Gastrocnemius medialis (tissue), 4 donors: ENCODE data around the gene MYL6B. TPM values are rescaled to one million over a fixed set of nuclear protein-coding genes. Genes with fewer than 3 reads are reported as not detected.

Experiments
- ATAC-seq, 2 donors: fragments of 150-250 bp; one replicate each; pipeline ENCODE4 v1.9.1; 2016
- DNase-seq, 2 donors: peaks; one replicate each; pipeline ENCODE4 v3.0.0-alpha.2; 2019
- H3K27ac ChIP-seq, 4 donors: fragments of 200-600 bp; sonication (generic); 1 replicate in 1 of 4; 2 replicates in 3 of 4; pipeline ENCODE4 v1.5.1; 2016 to 2018; ENCODE audit warnings: mild to moderate bottlenecking in 2 of 4, moderate library complexity in 1 of 4
- H3K27me3 ChIP-seq, 3 donors: fragments of 200-600 bp; sonication (generic) in 2 of 3; 1 replicate in 1 of 3; 2 replicates in 2 of 3; pipeline versions ENCODE4 v1.5.1 to v1.6.0; 2016 to 2019; ENCODE audit warnings: mild to moderate bottlenecking in 1 of 3, moderate library complexity in 1 of 3
- H3K36me3 ChIP-seq, 2 donors: fragments of 200-600 bp; sonication (generic) in 1 of 2; one replicate each; pipeline ENCODE4 v1.5.1; 2017 to 2018
- H3K4me1 ChIP-seq, 2 donors: fragments of 200-600 bp; sonication (generic) in 1 of 2; one replicate each; pipeline ENCODE4 v1.5.1; 2016 to 2017; ENCODE audit warnings: mild to moderate bottlenecking in 2 of 2
- H3K4me3 ChIP-seq, 4 donors: fragments of 200-600 bp; sonication (generic) in 3 of 4; 1 replicate in 1 of 4; 2 replicates in 3 of 4; pipeline ENCODE4 v1.5.1; 2016 to 2019; ENCODE audit warnings: mild to moderate bottlenecking in 2 of 4
- H3K9me3 ChIP-seq, 3 donors: fragments of 200-600 bp; sonication (generic) in 2 of 3; 1 replicate in 1 of 3; 2 replicates in 2 of 3; pipeline ENCODE4 v1.5.1; 2016 to 2019
- POLR2A ChIP-seq, 2 donors: fragments of 450-650 bp; IDR thresholded peaks; one replicate each; pipeline ENCODE4 v1.6.1; 2017; ENCODE audit warnings: antibody characterized with exemption in 2 of 2, mild to moderate bottlenecking in 2 of 2, moderate library complexity in 2 of 2
- in situ Hi-C, 4 donors: fragments of 200-750 bp; cut with MboI; loops; one replicate each; pipeline versions ENCODE4 v1.15.0 to v1.8.0; 2017; ENCODE audit warnings: low sequenced_read_pairs in 4 of 4
- intact Hi-C: fragments of 100-400 bp; cut with DNase I; formaldehyde crosslinking; loops from one replicate; pipeline ENCODE4 v1.15.1; 2023; ENCODE audit warnings: low total_unique reads
- total RNA-seq, 4 donors: library from RNA; depleted of rRNA; stranded (reverse); fragments of >200 nt; gene quantifications; one replicate each; pipeline versions ENCODE4 v1.1.0 to v1.2.3, GENCODE V29; 2016
- TF ChIP-seq, protein P1 (sequence below), 5 experiments: fragments of 450-650 bp in 3 of 5; fragments of 200-600 bp in 2 of 5; sonication (generic) in 2 of 5; IDR thresholded peaks in 4 of 5; conservative IDR thresholded peaks in 1 of 5; 1 replicate in 4 of 5; 2 replicates in 1 of 5; pipeline ENCODE4 v1.5.1; 2016 to 2019; ENCODE audit warnings: antibody characterized with exemption in 5 of 5, mild to moderate bottlenecking in 3 of 5, moderate library complexity in 3 of 5

MYL6B gene
- total RNA-seq, 4 donors from 2014 or later = 159 to 334 (median 198) TPM

DNA sequence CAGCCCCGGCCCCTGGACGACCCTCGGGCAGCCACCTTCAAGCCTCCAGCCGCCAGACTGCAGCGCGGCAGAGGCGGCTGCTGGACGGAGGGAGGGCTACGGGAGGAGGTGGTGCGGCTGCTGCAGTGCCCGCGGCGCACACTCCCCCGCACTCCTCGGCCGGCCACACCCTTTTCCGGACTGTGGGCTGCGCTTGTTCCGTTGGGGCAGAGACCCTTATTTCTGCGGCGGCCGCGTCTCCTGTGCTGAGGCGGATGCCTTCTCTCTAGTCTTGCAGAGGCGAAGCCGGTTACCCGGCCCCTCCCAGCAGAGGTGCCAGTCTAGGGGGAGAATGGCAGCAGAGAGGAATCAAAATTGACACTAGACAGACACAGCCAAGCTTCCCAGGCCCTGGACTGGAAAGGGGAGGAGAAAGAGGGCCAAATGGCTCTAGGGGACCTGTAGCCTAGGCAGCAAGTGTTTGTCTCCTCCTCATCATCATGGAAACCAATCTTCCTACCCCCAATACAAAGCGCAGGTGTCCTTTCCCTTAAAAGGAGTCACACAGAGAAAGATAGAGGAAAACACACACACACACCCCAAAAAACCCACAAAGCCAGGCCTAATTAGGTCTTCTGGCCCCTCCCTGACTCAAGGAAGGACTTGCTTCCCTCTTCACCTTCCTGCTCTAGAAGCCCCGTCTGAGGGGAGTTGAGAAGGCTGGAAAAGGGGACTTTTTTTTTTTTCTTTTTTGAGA lies 23.0 kb upstream of the MYL6B start:
- TF ChIP-seq, protein P1, sequence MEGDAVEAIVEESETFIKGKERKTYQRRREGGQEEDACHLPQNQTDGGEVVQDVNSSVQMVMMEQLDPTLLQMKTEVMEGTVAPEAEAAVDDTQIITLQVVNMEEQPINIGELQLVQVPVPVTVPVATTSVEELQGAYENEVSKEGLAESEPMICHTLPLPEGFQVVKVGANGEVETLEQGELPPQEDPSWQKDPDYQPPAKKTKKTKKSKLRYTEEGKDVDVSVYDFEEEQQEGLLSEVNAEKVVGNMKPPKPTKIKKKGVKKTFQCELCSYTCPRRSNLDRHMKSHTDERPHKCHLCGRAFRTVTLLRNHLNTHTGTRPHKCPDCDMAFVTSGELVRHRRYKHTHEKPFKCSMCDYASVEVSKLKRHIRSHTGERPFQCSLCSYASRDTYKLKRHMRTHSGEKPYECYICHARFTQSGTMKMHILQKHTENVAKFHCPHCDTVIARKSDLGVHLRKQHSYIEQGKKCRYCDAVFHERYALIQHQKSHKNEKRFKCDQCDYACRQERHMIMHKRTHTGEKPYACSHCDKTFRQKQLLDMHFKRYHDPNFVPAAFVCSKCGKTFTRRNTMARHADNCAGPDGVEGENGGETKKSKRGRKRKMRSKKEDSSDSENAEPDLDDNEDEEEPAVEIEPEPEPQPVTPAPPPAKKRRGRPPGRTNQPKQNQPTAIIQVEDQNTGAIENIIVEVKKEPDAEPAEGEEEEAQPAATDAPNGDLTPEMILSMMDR (IDR thresholded peaks at IDR 0.05 in 4 of 5, conservative IDR thresholded peaks at IDR 0.05 in 1 of 5) = no peak
- TF ChIP-seq POLR2A (IDR thresholded peaks at IDR 0.05) = peak in 1 of 2 donors; percentile 57
- peak; percentile 28 to 57 for DNase-seq
- Histone ChIP-seq H3K36me3 (peaks cover 0 to 41% of the 10 kb centered on the region in 2 donors), H3K4me1 (peaks cover 41 to 42% of the 10 kb centered on the region in 2 donors), H3K4me3 (peak overlapping the region; percentile 71 to 95 (median 88)), H3K27me3 (no peaks in the 10 kb centered on the region), H3K9me3 (no peaks in the 10 kb centered on the region), H3K27ac (peak overlapping the region; percentile 92 to 99 (median 98))
- ATAC-seq = peak; percentile 8 to 12
- in situ Hi-C loops = loop anchor here in 3 of 4 donors (5.0 to 10.0 kb wide), 2 partner anchors 55 to 58 kb away; partner anchors contain the start of gene SMARCC2 (in 3 of the 3)
- intact Hi-C loops = no loop called here

DNA sequence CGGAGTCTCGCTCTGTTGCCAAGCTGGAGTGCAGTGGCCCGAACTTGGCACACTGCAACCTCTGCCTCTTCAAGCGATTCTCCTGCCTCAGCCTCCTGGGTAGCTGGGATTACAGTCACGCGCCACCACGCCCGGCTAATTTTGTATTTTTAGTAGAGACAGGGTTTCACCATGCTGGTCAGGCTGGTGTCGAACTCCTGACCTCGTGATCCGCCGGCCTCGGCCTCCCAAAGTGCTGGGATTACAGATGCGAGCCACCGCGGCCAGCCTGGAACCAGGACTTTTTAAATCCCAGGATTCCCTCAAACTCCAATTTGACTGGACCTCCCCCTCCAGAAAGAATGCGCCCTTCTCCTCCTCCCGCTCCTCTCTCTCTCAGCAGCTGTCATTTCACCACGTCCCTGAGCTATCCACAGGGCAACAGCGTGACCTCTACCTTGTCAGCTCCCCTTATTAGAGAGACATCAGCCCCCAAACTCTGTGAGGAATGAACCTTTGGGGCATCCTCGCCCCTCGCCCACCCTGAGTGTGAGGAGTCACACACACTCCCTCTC lies 22.4 kb upstream of the MYL6B start:
- DNase-seq = peak; percentile 44 to 68
- peak; percentile 40 to 75 for TF ChIP-seq POLR2A (IDR thresholded peaks at IDR 0.05)
- TF ChIP-seq, protein P1 (IDR thresholded peaks at IDR 0.05 in 4 of 5, conservative IDR thresholded peaks at IDR 0.05 in 1 of 5) = no peak
- intact Hi-C loops (no loop called here), in situ Hi-C loops (loop anchor here in 3 of 4 donors (5.0 to 10.0 kb wide), 2 partner anchors 55 to 57 kb away; partner anchors contain the start of gene SMARCC2 (in 3 of the 3))
- no peak for ATAC-seq
- Histone ChIP-seq H3K27me3 (no peaks in the 10 kb centered on the region), H3K4me1 (peaks cover 36 to 38% of the 10 kb centered on the region in 2 donors), H3K27ac (peak overlapping the region; percentile 92 to 99 (median 98)), H3K36me3 (peaks cover 0 to 48% of the 10 kb centered on the region in 2 donors), H3K9me3 (no peaks in the 10 kb centered on the region), H3K4me3 (peak overlapping the region; percentile 71 to 95 (median 88))

DNA sequence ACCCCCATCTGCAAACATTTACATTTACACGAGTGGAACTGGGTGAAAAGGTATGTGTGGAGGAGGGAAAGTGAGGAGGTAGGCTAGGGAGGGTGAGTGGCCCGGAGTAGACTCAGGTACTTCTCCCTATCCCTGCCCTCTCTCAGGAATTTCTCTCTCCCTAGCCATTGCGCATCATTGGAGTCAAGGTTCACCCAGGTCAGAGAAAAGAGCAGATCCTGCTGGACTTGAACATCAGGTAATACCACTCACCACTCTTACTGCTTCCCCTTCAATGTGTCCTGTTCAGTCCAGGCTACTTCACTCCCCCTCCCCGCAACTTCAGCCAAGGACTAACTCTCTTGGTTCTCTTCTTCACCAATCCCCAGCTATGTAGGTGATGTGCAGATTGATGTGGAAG lies 21.5 kb upstream of the MYL6B start:
- H3K36me3 ChIP-seq = peaks cover 0 to 56% of the 10 kb centered on the region in 2 donors
- in situ Hi-C loops = no loop called here
- no peak overlapping the region for H3K4me3 ChIP-seq
- H3K27ac ChIP-seq = peak overlapping the region; percentile 92 to 99 (median 98)
- ATAC-seq = no peak
- H3K27me3 ChIP-seq = no peaks in the 10 kb centered on the region
- H3K4me1 ChIP-seq = peaks cover 29 to 30% of the 10 kb centered on the region in 2 donors
- H3K9me3 ChIP-seq = no peaks in the 10 kb centered on the region
- intact Hi-C loops = no loop called here
- no peak for TF ChIP-seq POLR2A (IDR thresholded peaks at IDR 0.05)
- no peak for DNase-seq

DNA sequence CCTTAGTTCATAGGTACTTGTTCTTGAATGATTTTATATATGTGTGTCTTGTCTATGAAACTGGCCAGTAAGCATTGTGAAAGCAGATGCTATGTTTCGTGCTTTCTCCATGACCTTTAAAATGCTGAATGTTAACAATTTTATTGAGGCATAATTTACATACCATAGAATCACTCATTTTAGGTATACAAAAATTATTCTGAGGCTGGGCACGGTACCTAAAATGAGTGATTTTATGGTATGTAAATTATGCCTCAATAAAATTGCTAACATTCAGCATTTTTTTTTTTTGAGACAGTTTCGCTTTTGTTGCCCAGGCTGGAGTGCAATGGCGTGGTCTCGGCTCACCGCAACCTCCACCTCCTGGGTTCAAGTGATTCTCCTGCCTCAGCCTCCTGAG lies 17.5 kb upstream of the MYL6B start:
- in situ Hi-C loops = no loop called here
- ATAC-seq = no peak

More for the DNA sequence above, 17.5 kb upstream of the MYL6B start:
- peaks cover 0 to 97% of the 10 kb centered on the region in 2 donors for H3K36me3 ChIP-seq
- no peak for TF ChIP-seq POLR2A (IDR thresholded peaks at IDR 0.05)
- TF ChIP-seq, protein P1 (IDR thresholded peaks at IDR 0.05 in 4 of 5, conservative IDR thresholded peaks at IDR 0.05 in 1 of 5) = no peak
- DNase-seq = no peak
- H3K27me3 ChIP-seq = no peaks in the 10 kb centered on the region
- no peak overlapping the region for H3K4me3 ChIP-seq
- H3K9me3 ChIP-seq = no peaks in the 10 kb centered on the region
- no peak overlapping the region for H3K27ac ChIP-seq
- intact Hi-C loops = no loop called here
- H3K4me1 ChIP-seq = peaks cover 6 to 7% of the 10 kb centered on the region in 2 donors
